ENCODE measurements around the gene BBOX1.

DNA sequence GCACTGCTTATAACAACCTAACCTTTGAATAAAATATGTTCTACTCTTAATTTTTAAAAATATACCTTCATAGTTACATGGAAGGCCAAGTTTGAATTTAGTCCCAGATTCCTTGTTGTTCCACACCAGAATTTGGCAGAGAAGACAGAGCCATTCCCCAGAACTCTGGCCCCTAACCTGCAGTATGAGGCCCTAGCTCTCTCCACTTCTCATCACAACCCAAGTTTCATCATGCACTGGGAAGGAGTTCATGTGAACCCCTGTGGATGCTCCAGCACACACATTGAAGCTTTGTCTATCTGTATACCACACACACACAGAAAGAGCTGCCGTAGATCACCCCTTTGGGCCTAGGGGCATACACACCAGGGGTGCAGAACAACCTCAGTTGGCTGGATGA lies 10.6 kb upstream of the BBOX1 start:
- TF ChIP-seq TAF1 (IDR thresholded peaks at IDR 0.05; ENCODE audit: low read depth, low read length) (no peak), EZH2 (IDR thresholded peaks at IDR 0.05; ENCODE audit: low read depth, low read length, severe bottlenecking) (no peak), POLR2A (IDR thresholded peaks at IDR 0.05; ENCODE audit: control extremely low read depth in 1 of 2, low read depth in 2 of 2, low read length in 2 of 2) (no peak), EGR1 (IDR thresholded peaks at IDR 0.05; ENCODE audit: borderline replicate concordance, low read depth, low read length) (no peak), JUN (IDR thresholded peaks at IDR 0.05; ENCODE audit: low read depth, low read length) (no peak), GABPA (IDR thresholded peaks at IDR 0.05; ENCODE audit: borderline replicate concordance, insufficient read depth, low read length) (no peak)
- TF ChIP-seq, protein P1, sequence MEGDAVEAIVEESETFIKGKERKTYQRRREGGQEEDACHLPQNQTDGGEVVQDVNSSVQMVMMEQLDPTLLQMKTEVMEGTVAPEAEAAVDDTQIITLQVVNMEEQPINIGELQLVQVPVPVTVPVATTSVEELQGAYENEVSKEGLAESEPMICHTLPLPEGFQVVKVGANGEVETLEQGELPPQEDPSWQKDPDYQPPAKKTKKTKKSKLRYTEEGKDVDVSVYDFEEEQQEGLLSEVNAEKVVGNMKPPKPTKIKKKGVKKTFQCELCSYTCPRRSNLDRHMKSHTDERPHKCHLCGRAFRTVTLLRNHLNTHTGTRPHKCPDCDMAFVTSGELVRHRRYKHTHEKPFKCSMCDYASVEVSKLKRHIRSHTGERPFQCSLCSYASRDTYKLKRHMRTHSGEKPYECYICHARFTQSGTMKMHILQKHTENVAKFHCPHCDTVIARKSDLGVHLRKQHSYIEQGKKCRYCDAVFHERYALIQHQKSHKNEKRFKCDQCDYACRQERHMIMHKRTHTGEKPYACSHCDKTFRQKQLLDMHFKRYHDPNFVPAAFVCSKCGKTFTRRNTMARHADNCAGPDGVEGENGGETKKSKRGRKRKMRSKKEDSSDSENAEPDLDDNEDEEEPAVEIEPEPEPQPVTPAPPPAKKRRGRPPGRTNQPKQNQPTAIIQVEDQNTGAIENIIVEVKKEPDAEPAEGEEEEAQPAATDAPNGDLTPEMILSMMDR (IDR thresholded peaks at IDR 0.05; ENCODE audit: control extremely low read depth in 1 of 3, insufficient read depth in 1 of 3, low read depth in 1 of 3, low read length in 3 of 3): no peak
- TF ChIP-seq, protein P2, sequence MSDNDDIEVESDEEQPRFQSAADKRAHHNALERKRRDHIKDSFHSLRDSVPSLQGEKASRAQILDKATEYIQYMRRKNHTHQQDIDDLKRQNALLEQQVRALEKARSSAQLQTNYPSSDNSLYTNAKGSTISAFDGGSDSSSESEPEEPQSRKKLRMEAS (IDR thresholded peaks at IDR 0.05): no peak
- TF ChIP-seq, protein P3, sequence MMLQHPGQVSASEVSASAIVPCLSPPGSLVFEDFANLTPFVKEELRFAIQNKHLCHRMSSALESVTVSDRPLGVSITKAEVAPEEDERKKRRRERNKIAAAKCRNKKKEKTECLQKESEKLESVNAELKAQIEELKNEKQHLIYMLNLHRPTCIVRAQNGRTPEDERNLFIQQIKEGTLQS (IDR thresholded peaks at IDR 0.05; ENCODE audit: insufficient read depth, low read depth, low read length): no peak

All from H1 (cell line).